Keratinocyte (primary cell): ENCODE data around the gene SPRED3. TPM values are rescaled to one million over a fixed set of nuclear protein-coding genes. Genes with fewer than 3 reads are reported as not detected.

Source experiments
- DNase-seq: peaks from one replicate; pipeline ENCODE4 v3.0.0-alpha.2; 2011; ENCODE audit warnings: low read depth, missing footprints, low spot score
- FAIRE-seq: peaks from 2 replicates; lab custom pipeline; 2011; peaks lifted over from hg19 to GRCh38; lab: Jason Lieb, UNC
- H2AFZ ChIP-seq: 2 replicates; pipeline ENCODE4 v1.6.0; 2012; ENCODE audit warnings: low read length, control low read depth, inconsistent platforms; ENCODE audit not compliant: control insufficient read depth
- H3K27ac ChIP-seq: 2 replicates; pipeline ENCODE4 v1.5.1; 2011; ENCODE audit warnings: low read length; ENCODE audit not compliant: control insufficient read depth, insufficient read depth
- H3K27me3 ChIP-seq: 3 replicates; pipeline ENCODE4 v1.6.0; 2011; ENCODE audit warnings: low read length; ENCODE audit not compliant: control insufficient read depth, insufficient read depth; ENCODE audit errors: extremely low read depth
- H3K36me3 ChIP-seq, 2 experiments: 2 replicates in 1 of 2; 3 replicates in 1 of 2; pipeline ENCODE4 v1.5.1; 2011; ENCODE audit warnings: low read length in 2 of 2, mild to moderate bottlenecking in 1 of 2; ENCODE audit not compliant: control insufficient read depth in 2 of 2, insufficient read depth in 2 of 2; ENCODE audit errors: extremely low read depth in 1 of 2
- H3K4me1 ChIP-seq: 3 replicates; pipeline ENCODE4 v1.5.1; 2011; ENCODE audit warnings: low read length; ENCODE audit not compliant: control insufficient read depth, insufficient read depth; ENCODE audit errors: extremely low read depth
- H3K4me2 ChIP-seq: 3 replicates; pipeline ENCODE4 v1.6.0; 2011; ENCODE audit warnings: low read depth, low read length; ENCODE audit not compliant: control insufficient read depth, insufficient read depth; ENCODE audit errors: extremely low read depth
- H3K4me3 ChIP-seq, 3 experiments: fragments of 200-600 bp in 1 of 3; sonication (generic) in 1 of 3; 2 replicates in 2 of 3; 3 replicates in 1 of 3; pipeline ENCODE4 v1.5.1; 2011 to 2016; ENCODE audit warnings: low read length in 3 of 3, mild to moderate bottlenecking in 3 of 3, control low read depth in 2 of 3, inconsistent platforms in 1 of 3, low read depth in 1 of 3, mixed read lengths in 1 of 3, mixed run types in 1 of 3, moderate library complexity in 1 of 3; ENCODE audit not compliant: control insufficient read depth in 2 of 3, insufficient read depth in 2 of 3; ENCODE audit errors: extremely low read depth in 1 of 3
- H3K79me2 ChIP-seq: 2 replicates; pipeline ENCODE4 v1.6.0; 2012; ENCODE audit warnings: low read length; ENCODE audit not compliant: control insufficient read depth, insufficient read depth
- H3K9ac ChIP-seq: 3 replicates; pipeline ENCODE4 v1.6.0; 2011; ENCODE audit warnings: low read length; ENCODE audit not compliant: control insufficient read depth, insufficient read depth; ENCODE audit errors: extremely low read depth
- H3K9me1 ChIP-seq: 3 replicates; pipeline ENCODE4 v1.6.0; 2011; ENCODE audit warnings: low read length; ENCODE audit not compliant: control insufficient read depth, insufficient read depth; ENCODE audit errors: extremely low read depth
- H3K9me3 ChIP-seq: 2 replicates; pipeline ENCODE4 v1.5.1; 2012; ENCODE audit warnings: low read depth, low read length; ENCODE audit not compliant: control insufficient read depth
- H4K20me1 ChIP-seq: 3 replicates; pipeline ENCODE4 v1.6.0; 2011; ENCODE audit warnings: low read length; ENCODE audit not compliant: control insufficient read depth, insufficient read depth; ENCODE audit errors: extremely low read depth
- CTCF ChIP-seq, 3 experiments: IDR thresholded peaks in 1 of 3; conservative IDR thresholded peaks in 1 of 3; optimal IDR thresholded peaks in 1 of 3; 2 replicates in 2 of 3; 3 replicates in 1 of 3; pipeline versions ENCODE3 to v1.5.1; 2011; ENCODE audit warnings: low read length in 3 of 3, mild to moderate bottlenecking in 3 of 3, moderate library complexity in 2 of 3, control low read depth in 1 of 3, inconsistent platforms in 1 of 3; ENCODE audit not compliant: insufficient read depth in 2 of 3; ENCODE audit errors: extremely low read depth in 1 of 3
- EZH2 ChIP-seq: IDR thresholded peaks from one replicate; pipeline ENCODE4 v1.6.1; 2012; ENCODE audit warnings: inconsistent platforms, mild to moderate bottlenecking, low read length, moderate library complexity
- dilution Hi-C: fragments of 300-500 bp; cut with MboI; formaldehyde crosslinking; loops from one replicate; pipeline ENCODE4 v1.7.0; 2020; ENCODE audit warnings: low sequenced_read_pairs; ENCODE audit not compliant: extremely low pct_ligation_motif_present
- polyA plus RNA-seq, 5 experiments: library from polyadenylated mRNA; depleted of rRNA in 3 of 5; stranded (reverse) in 3 of 5; stranded (forward) in 1 of 5; unstranded in 1 of 5; fragments of >200 nt; gene quantifications; 1 replicate in 1 of 5; 2 replicates in 3 of 5; 3 replicates in 1 of 5; pipeline versions ENCODE4 v1.2.1 to v1.2.3, GENCODE V29; 2011 to 2012; ENCODE audit warnings: missing spikeins in 2 of 5, low read depth in 1 of 5, low replicate concordance in 1 of 5

The SPRED3 gene
- polyA plus RNA-seq, 1 donor (not counting 4 experiments of a cell fraction or from before 2014, with no cell fraction given): 2.6 TPM

- peak overlapping the region; percentile 21 to 70 (median 49) for H3K4me3 ChIP-seq
- TF ChIP-seq EZH2 (no peak), CTCF (optimal IDR thresholded peaks at IDR 0.05 in 1 of 3, IDR thresholded peaks at IDR 0.05 in 1 of 3, conservative IDR thresholded peaks at IDR 0.05 in 1 of 3; ENCODE audit: extremely low read depth in 1 of 3, insufficient read depth in 2 of 3, low read length in 3 of 3) (no peak)
- H3K9me1 ChIP-seq: no peaks in the 10 kb centered on the region
- H3K9me3 ChIP-seq: no peaks in the 10 kb centered on the region
- H3K79me2 ChIP-seq: no peaks in the 10 kb centered on the region
- dilution Hi-C loops: no loop called here
- H2AFZ ChIP-seq: peak overlapping the region; percentile 78
- H3K4me1 ChIP-seq: peaks cover 4% of the 10 kb centered on the region
- H3K27ac ChIP-seq: no peak overlapping the region
- no peaks in the 10 kb centered on the region for H4K20me1 ChIP-seq
- peaks cover 0 to 4% of the 10 kb centered on the region in 2 experiments for H3K36me3 ChIP-seq
- H3K4me2 ChIP-seq: peak overlapping the region; percentile 91
- FAIRE-seq (no peak), DNase-seq (no peak)
- no peaks in the 10 kb centered on the region for H3K27me3 ChIP-seq
- no peak overlapping the region for H3K9ac ChIP-seq
Observed at GRCh38 chr19:38402623-38402966, 14.1 kb downstream of the SPRED3 start.

DNA sequence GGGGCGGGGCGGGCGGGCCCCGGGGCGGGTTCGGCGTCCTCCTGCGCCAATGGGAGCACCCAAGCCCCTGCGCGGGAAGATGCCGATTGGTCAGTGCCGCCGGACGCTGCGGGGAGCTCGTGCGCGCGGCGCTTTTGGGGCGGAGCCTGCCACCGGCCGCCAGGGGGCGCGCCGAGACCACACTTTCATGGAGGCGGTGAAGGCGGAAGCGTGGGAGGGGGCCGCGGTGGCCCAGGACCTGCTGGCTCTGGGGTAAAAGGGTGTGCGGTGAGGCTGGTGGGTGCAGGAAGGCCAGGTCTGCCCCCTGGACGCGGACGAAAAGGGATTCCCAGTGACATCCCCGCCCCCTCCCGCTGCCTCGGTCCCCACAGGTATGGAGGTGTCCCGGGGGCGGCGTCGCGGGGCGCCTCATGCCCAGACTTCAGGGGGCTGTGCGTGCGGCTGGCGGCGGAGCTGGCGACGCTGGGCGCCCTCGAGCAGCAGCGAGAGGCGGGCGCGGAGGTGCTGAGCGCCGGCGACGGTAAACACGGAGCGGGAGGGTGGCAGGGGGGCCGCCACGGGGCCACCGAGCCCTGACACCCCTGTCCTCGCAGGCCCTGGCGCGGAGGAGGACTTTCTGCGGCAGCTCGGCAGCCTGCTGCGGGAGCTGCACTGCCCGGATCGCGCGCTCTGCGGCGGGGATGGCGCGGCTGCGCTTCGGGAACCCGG lies 14.6 kb downstream of the SPRED3 start, which contains the start of gene FAM98C:
TSS of gene FAM98C (plus strand) at position 127 of the 708 bp plus-strand sequence. CDS start at position 188, 61 bp downstream.
- Histone ChIP-seq H3K9me1 (no peaks in the 10 kb centered on the region), H2AFZ (peak within 1 kb of the TSS; percentile 88), H3K79me2 (no peaks in the 10 kb centered on the region), H3K4me1 (peaks cover 4% of the 10 kb centered on the region), H3K9me3 (no peaks in the 10 kb centered on the region), H3K4me2 (peak within 1 kb of the TSS; percentile 91), H3K27ac (peak within 1 kb of the TSS; percentile 36), H3K9ac (peak within 1 kb of the TSS; percentile 78), H4K20me1 (no peaks in the 10 kb centered on the region), H3K36me3 (peaks cover 0 to 4% of the 10 kb centered on the region in 2 experiments), H3K27me3 (no peaks in the 10 kb centered on the region), H3K4me3 (peak within 1 kb of the TSS; percentile 72 to 88 (median 76))
- dilution Hi-C loops: no loop called here
- TF ChIP-seq CTCF (optimal IDR thresholded peaks at IDR 0.05 in 1 of 3, IDR thresholded peaks at IDR 0.05 in 1 of 3, conservative IDR thresholded peaks at IDR 0.05 in 1 of 3; ENCODE audit: extremely low read depth in 1 of 3, insufficient read depth in 2 of 3, low read length in 3 of 3): peak; percentile 68 to 89 (median 86)
- no peak for TF ChIP-seq EZH2
- peak; percentile 75 for DNase-seq
- FAIRE-seq: no peak
